Suprapubic skin (tissue), 4 donors: ENCODE results near the gene MOBP.

Experiments used
- POLR2A ChIP-seq, 2 donors: fragments of 450-650 bp; IDR thresholded peaks; one replicate each; pipeline ENCODE4 v1.6.1; 2017; ENCODE audit warnings: antibody characterized with exemption in 2 of 2, mild to moderate bottlenecking in 2 of 2, moderate library complexity in 2 of 2
- POLR2AphosphoS5 ChIP-seq, 3 donors: sonication (generic); formaldehyde crosslinking; IDR thresholded peaks; one replicate each; pipeline ENCODE4 v1.6.1; 2017; ENCODE audit warnings: antibody characterized with exemption in 3 of 3
- TF ChIP-seq, protein P1 (sequence below), 2 donors: fragments of 200-600 bp in 1 of 2; fragments of 450-650 bp in 1 of 2; sonication (generic) in 1 of 2; IDR thresholded peaks; one replicate each; pipeline ENCODE4 v1.5.1; 2016 to 2019; ENCODE audit warnings: antibody characterized with exemption in 2 of 2, mild to moderate bottlenecking in 1 of 2, moderate library complexity in 1 of 2

- TF ChIP-seq, protein P1, sequence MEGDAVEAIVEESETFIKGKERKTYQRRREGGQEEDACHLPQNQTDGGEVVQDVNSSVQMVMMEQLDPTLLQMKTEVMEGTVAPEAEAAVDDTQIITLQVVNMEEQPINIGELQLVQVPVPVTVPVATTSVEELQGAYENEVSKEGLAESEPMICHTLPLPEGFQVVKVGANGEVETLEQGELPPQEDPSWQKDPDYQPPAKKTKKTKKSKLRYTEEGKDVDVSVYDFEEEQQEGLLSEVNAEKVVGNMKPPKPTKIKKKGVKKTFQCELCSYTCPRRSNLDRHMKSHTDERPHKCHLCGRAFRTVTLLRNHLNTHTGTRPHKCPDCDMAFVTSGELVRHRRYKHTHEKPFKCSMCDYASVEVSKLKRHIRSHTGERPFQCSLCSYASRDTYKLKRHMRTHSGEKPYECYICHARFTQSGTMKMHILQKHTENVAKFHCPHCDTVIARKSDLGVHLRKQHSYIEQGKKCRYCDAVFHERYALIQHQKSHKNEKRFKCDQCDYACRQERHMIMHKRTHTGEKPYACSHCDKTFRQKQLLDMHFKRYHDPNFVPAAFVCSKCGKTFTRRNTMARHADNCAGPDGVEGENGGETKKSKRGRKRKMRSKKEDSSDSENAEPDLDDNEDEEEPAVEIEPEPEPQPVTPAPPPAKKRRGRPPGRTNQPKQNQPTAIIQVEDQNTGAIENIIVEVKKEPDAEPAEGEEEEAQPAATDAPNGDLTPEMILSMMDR (IDR thresholded peaks at IDR 0.05) = no peak
- TF ChIP-seq POLR2A (IDR thresholded peaks at IDR 0.05) (no peak), POLR2AphosphoS5 (IDR thresholded peaks at IDR 0.05) (no peak)
Measured at GRCh38 chr3:39429466-39429865, 38.0 kb upstream of the MOBP start.
